GM19372 (cell line): Measurements from ENCODE around the gene TAMM41.
"Not testable (repeated sequence)": the region's sequence is repeated elsewhere in the genome, so short reads cannot be mapped to it uniquely, and the experiment has no call there.

Experiments used
- ATAC-seq: cut with Tn5 transposase; IDR thresholded peaks from one replicate; pipeline ENCODE4 v1.9.1; 2021; ENCODE audit warnings: mild to moderate bottlenecking, low read depth, moderate library complexity; ENCODE audit not compliant: unreplicated experiment

Gene TAMM41

GRCh38 chr3:11769704-11770476, 76.8 kb downstream of the TAMM41 start:
- ATAC-seq, result no peak

- no peak for ATAC-seq
These were observed 78.1 kb downstream of the TAMM41 start for GRCh38 chr3:11768604-11769003.

GRCh38 chr3:11764931-11765363, 81.7 kb downstream of the TAMM41 start:
- no peak for ATAC-seq

- no peak for ATAC-seq
These were observed 86.7 kb downstream of the TAMM41 start for GRCh38 chr3:11759996-11760395.

GRCh38 chr3:11757929-11758328, 88.8 kb downstream of the TAMM41 start:
- ATAC-seq, result no peak

- no peak for ATAC-seq
These were observed 89.2 kb downstream of the TAMM41 start for GRCh38 chr3:11757441-11757875.

GRCh38 chr3:11755276-11755675, 91.4 kb downstream of the TAMM41 start:
- ATAC-seq, result no peak

- not testable (repeated sequence) for ATAC-seq
These were observed 94.4 kb downstream of the TAMM41 start for GRCh38 chr3:11752254-11752653.

GRCh38 chr3:11748306-11748705, 98.4 kb downstream of the TAMM41 start:
- not testable (repeated sequence) for ATAC-seq
